Upper lobe of left lung (tissue), 4 donors: ENCODE results near the gene C1QTNF9.

Experiments used
- CTCF ChIP-seq, 6 experiments: fragments of 450-650 bp in 4 of 6; fragments of 200-600 bp in 2 of 6; sonication (generic) in 2 of 6; IDR thresholded peaks; one replicate each; pipeline ENCODE4 v1.5.1; 2016 to 2019; ENCODE audit warnings: antibody characterized with exemption in 6 of 6
- EP300 ChIP-seq, 4 donors: sonication (generic); formaldehyde crosslinking; IDR thresholded peaks; one replicate each; pipeline ENCODE4 v1.5.1; 2017; ENCODE audit warnings: antibody characterized with exemption in 4 of 4, control low read depth in 2 of 4
- POLR2A ChIP-seq, 4 donors: fragments of 450-650 bp; IDR thresholded peaks; one replicate each; pipeline ENCODE4 v1.5.1; 2016 to 2017; ENCODE audit warnings: antibody characterized with exemption in 4 of 4, mild to moderate bottlenecking in 2 of 4
- POLR2AphosphoS5 ChIP-seq, 2 donors: sonication (generic); formaldehyde crosslinking; IDR thresholded peaks; one replicate each; pipeline ENCODE4 v1.5.1; 2017; ENCODE audit warnings: antibody characterized with exemption in 2 of 2

- no peak for TF ChIP-seq CTCF (IDR thresholded peaks at IDR 0.05)
- no peak for TF ChIP-seq EP300 (IDR thresholded peaks at IDR 0.05)
- no peak for TF ChIP-seq POLR2A (IDR thresholded peaks at IDR 0.05)
- TF ChIP-seq POLR2AphosphoS5 (IDR thresholded peaks at IDR 0.05) = no peak
Observed at GRCh38 chr13:24284889-24285565, 24.4 kb upstream of the C1QTNF9 start.
